Left ventricle myocardium inferior (tissue), 1 donor: Measurements from ENCODE around the gene ENAH. TPM values are rescaled to one million over a fixed set of nuclear protein-coding genes. Genes with fewer than 3 reads are reported as not detected.
"Not testable (repeated sequence)": the region's sequence is repeated elsewhere in the genome, so short reads cannot be mapped to it uniquely, and the experiment has no call there.

ENCODE experiments used
- DNase-seq: peaks from one replicate; pipeline ENCODE4 v3.0.0-alpha.2; 2020
- H3K27ac ChIP-seq: fragments of 200-600 bp; replicated peaks from 2 replicates; pipeline ENCODE4 v1.8.0; 2021
- H3K27me3 ChIP-seq: fragments of 200-600 bp; 2 replicates; pipeline ENCODE4 v1.8.0; 2021; ENCODE audit warnings: low read depth
- H3K36me3 ChIP-seq: fragments of 200-600 bp; 2 replicates; pipeline ENCODE4 v1.8.0; 2021
- H3K4me1 ChIP-seq: fragments of 200-600 bp; 2 replicates; pipeline ENCODE4 v1.8.0; 2021
- H3K4me3 ChIP-seq: fragments of 200-600 bp; 2 replicates; pipeline ENCODE4 v1.8.0; 2021; ENCODE audit warnings: mild to moderate bottlenecking, moderate library complexity
- H3K9me3 ChIP-seq: fragments of 200-600 bp; replicated peaks from 2 replicates; pipeline ENCODE4 v1.8.0; 2021
- CTCF ChIP-seq: fragments of 200-600 bp; IDR thresholded peaks from 2 replicates; pipeline ENCODE4 v1.8.0; 2021; ENCODE audit warnings: antibody characterized with exemption, mild to moderate bottlenecking, borderline replicate concordance
- intact Hi-C: fragments of 100-400 bp; cut with micrococcal nuclease; formaldehyde crosslinking; loops from one replicate; pipeline ENCODE4 v1.11.0; 2022
- total RNA-seq: library from RNA; stranded (reverse); fragmentation: NEBNext Ultra II Directional; extraction: Animal tissue kit (Norgen Biotek cat#: 25700); gene quantifications from one replicate; pipeline ENCODE4 v1.2.1, GENCODE V29; 2021
- donor health status: DM: no; HTN: yes; CAD: no; lungs with severe emphysema.

ENAH gene
- total RNA-seq, 1 donor from 2014 or later = 78.6 TPM

DNA sequence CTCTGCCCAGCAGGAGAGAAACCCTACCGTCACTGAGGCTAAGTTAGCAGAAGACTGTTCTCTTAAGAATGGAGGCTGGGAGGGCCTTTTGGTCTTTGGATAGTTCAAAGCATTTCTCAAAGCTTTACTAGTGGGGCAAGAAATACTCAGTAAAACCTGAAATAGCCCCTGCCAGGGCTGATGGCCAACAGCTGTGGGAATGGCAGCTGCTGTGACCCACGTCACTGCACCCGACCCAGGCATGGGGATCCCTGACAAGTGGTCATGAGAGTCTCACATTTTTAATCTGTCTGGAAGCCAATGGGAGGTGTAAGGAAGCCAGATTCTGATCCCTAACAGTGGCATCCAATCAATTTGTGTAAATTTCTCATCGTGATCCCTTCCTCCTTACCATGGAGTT lies 44.5 kb upstream of the ENAH start:
- H3K4me3 ChIP-seq = no peak overlapping the region
- H3K27ac ChIP-seq = peak overlapping the region; percentile 35
- no peak for TF ChIP-seq CTCF
- peaks cover 63% of the 10 kb centered on the region for H3K4me1 ChIP-seq
- peak; percentile 51 for DNase-seq
- intact Hi-C loops = loop anchor here (10.0 kb wide), 1 partner anchor 67 kb away; no protein-coding TSS in a partner anchor
- no peaks in the 10 kb centered on the region for H3K9me3 ChIP-seq
- H3K36me3 ChIP-seq = no peaks in the 10 kb centered on the region
- H3K27me3 ChIP-seq = no peaks in the 10 kb centered on the region

GRCh38 chr1:225695578-225696337 lies 42.8 kb upstream of the ENAH start:
- peak overlapping the region; percentile 73 for H3K27ac ChIP-seq
- H3K36me3 ChIP-seq = no peaks in the 10 kb centered on the region
- intact Hi-C loops = loop anchor here (10.0 kb wide), 1 partner anchor 69 kb away; no protein-coding TSS in a partner anchor
- no peak for TF ChIP-seq CTCF
- H3K9me3 ChIP-seq = no peaks in the 10 kb centered on the region
- peaks cover 80% of the 10 kb centered on the region for H3K4me1 ChIP-seq
- DNase-seq = no peak
- H3K27me3 ChIP-seq = no peaks in the 10 kb centered on the region
- no peak overlapping the region for H3K4me3 ChIP-seq

GRCh38 chr1:225694151-225694603 lies 41.3 kb upstream of the ENAH start:
- no peaks in the 10 kb centered on the region for H3K36me3 ChIP-seq
- H3K4me1 ChIP-seq = peaks cover 72% of the 10 kb centered on the region
- H3K4me3 ChIP-seq = no peak overlapping the region
- TF ChIP-seq CTCF = no peak
- DNase-seq = peak; percentile 26
- intact Hi-C loops = loop anchor here (10.0 kb wide), 1 partner anchor 71 kb away; no protein-coding TSS in a partner anchor
- H3K9me3 ChIP-seq = no peaks in the 10 kb centered on the region
- peak overlapping the region; percentile 73 for H3K27ac ChIP-seq
- no peaks in the 10 kb centered on the region for H3K27me3 ChIP-seq

GRCh38 chr1:225693697-225694096 lies 40.8 kb upstream of the ENAH start:
- H3K9me3 ChIP-seq, H3K4me3 ChIP-seq, H3K27me3 ChIP-seq, H3K36me3 ChIP-seq, DNase-seq: not testable (repeated sequence)
- H3K27ac ChIP-seq = peak overlapping the region; percentile 73
- peaks cover 68% of the 10 kb centered on the region for H3K4me1 ChIP-seq
- intact Hi-C loops = loop anchor here (10.0 kb wide), 1 partner anchor 71 kb away; no protein-coding TSS in a partner anchor

GRCh38 chr1:225693085-225693696 lies 40.3 kb upstream of the ENAH start:
- intact Hi-C loops = loop anchor here (10.0 kb wide), 1 partner anchor 72 kb away; no protein-coding TSS in a partner anchor
- no peak for DNase-seq
- Histone ChIP-seq H3K27me3 (no peaks in the 10 kb centered on the region), H3K4me1 (peaks cover 68% of the 10 kb centered on the region), H3K4me3 (no peak overlapping the region), H3K36me3 (no peaks in the 10 kb centered on the region), H3K27ac (peak overlapping the region; percentile 73), H3K9me3 (no peaks in the 10 kb centered on the region)
- TF ChIP-seq CTCF = no peak

DNA sequence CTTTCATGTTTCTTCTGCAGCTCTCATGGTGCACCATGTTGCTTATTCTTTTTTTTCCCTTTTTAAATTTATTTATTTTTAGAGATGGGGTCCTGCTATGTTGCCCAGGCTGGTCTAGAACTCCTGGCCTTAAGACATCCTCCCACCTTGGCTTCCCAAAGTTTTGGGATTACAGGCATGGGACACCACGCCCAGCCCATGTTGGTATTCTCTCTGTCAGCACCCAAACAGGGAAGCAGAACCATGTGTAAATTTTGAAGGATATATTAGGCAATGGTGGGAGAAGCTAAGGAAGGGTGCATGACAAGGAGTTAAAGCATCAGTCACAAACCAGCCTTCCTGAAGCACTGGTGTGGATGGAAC lies 39.6 kb upstream of the ENAH start:
- Histone ChIP-seq H3K27me3 (no peaks in the 10 kb centered on the region), H3K36me3 (no peaks in the 10 kb centered on the region), H3K27ac (peak overlapping the region; percentile 18), H3K4me1 (peaks cover 65% of the 10 kb centered on the region), H3K9me3 (no peaks in the 10 kb centered on the region), H3K4me3 (no peak overlapping the region)
- no peak for DNase-seq
- intact Hi-C loops = loop anchor here (10.0 kb wide), 1 partner anchor 72 kb away; no protein-coding TSS in a partner anchor
- no peak for TF ChIP-seq CTCF
